Pericardium fibroblast (primary cell): Measurements from ENCODE around the gene CHMP1A. TPM values are rescaled to one million over a fixed set of nuclear protein-coding genes. Genes with fewer than 3 reads are reported as not detected.

Source experiments
- total RNA-seq: library from RNA; depleted of rRNA; stranded (reverse); fragments of >200 nt; gene quantifications from 2 replicates; pipeline ENCODE4 v1.2.3, GENCODE V29; 2015

Gene CHMP1A
- 74.3 and 82.3 TPM in 2 replicates for total RNA-seq

GRCh38 chr16:89657442-89658220, at the start of gene CHMP1A, which contains the start of gene SPATA33:
Gene CHMP1A (minus strand): TSS chr16:89657708. CDS start chr16:89657588, 120 bp downstream.
Gene SPATA33 (plus strand): TSS chr16:89657836. CDS start chr16:89657912, 76 bp downstream.

GRCh38 chr16:89701425-89702406, 44.2 kb upstream of the CHMP1A start, which contains the start of gene SPATA2L:
Gene SPATA2L (minus strand): TSS chr16:89701705. CDS start chr16:89701232, 473 bp downstream.

DNA sequence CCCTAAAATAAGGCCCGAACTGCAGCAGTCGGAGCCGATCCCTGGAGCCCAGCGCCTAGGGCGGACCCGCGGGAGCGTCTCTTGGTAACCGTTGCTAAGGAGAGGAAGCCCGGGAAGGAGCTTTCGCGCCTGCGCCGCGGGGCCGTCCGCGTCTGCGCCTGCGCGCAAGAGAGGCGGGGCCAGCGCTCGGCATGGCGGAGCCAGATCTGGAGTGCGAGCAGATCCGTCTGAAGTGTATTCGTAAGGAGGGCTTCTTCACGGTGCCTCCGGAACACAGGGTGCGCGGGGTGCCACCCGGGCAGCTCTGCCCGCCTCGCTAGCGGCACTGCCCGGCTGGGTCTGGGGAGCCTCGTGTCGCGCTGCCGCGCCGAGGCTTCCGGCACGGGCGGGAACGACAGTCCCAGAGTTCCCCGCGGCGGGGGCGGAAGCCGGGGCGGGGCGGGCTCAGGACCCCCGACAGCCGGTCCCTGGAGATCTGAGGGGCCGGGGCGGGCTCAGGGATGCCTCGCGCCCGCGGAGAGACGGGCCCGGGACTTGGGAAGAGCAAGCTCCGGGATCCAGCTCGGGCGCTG, 29.1 kb upstream of the CHMP1A start, which contains the start of gene CDK10:
CDK10 (plus strand) TSS at position 170 of the 572 bp plus-strand sequence; CDS start at position 192, 22 bp downstream.

GRCh38 chr16:89613231-89613953, 44.1 kb downstream of the CHMP1A start, which contains the start of gene DPEP1:
Gene DPEP1 (plus strand): TSS chr16:89613642. CDS start chr16:89630411, 16,769 bp downstream.

Other genes starting within 250 kb of the CHMP1A start
- 47.0 and 58.6 TPM in 2 replicates for gene ANKRD11, start 167.1 kb downstream of the CHMP1A start, total RNA-seq
- gene SPG7, start 149.3 kb downstream of the CHMP1A start, total RNA-seq: 46.0 and 67.1 TPM in 2 replicates
- 9,039 and 11,152 TPM in 2 replicates for gene RPL13, start 97.0 kb downstream of the CHMP1A start, total RNA-seq
- gene CPNE7, start 82.0 kb downstream of the CHMP1A start, total RNA-seq: 11.6 and 29.1 TPM in 2 replicates
- 2.8 and 5.5 TPM in 2 replicates for gene DPEP1, start 44.1 kb downstream of the CHMP1A start, total RNA-seq
- 2.0 and 7.6 TPM in 2 replicates for gene SPATA33, start 128 bp upstream of the CHMP1A start, total RNA-seq
- 41.0 and 45.5 TPM in 2 replicates for gene CDK10, start 29.0 kb upstream of the CHMP1A start, total RNA-seq
- gene SPATA2L, start 44.0 kb upstream of the CHMP1A start, total RNA-seq: 10.3 and 19.4 TPM in 2 replicates
- 7.8 and 12.0 TPM in 2 replicates for gene VPS9D1, start 63.2 kb upstream of the CHMP1A start, total RNA-seq
- gene ZNF276, start 63.8 kb upstream of the CHMP1A start, total RNA-seq: 14.0 and 16.8 TPM in 2 replicates
- 2.3 and 2.8 TPM in 2 replicates for gene FANCA, start 158.9 kb upstream of the CHMP1A start, total RNA-seq
- gene SPIRE2, start 170.8 kb upstream of the CHMP1A start, total RNA-seq: 3.2 and 3.5 TPM in 2 replicates
- gene TCF25, start 215.9 kb upstream of the CHMP1A start, total RNA-seq: 164 and 191 TPM in 2 replicates